GM12878 (cell line): Measurements from ENCODE around the gene ZNF574. TPM values are rescaled to one million over a fixed set of nuclear protein-coding genes. Genes with fewer than 3 reads are reported as not detected.

Experiments
- ATAC-seq: fragments of 200-7000 bp; cut with Tn5 transposase; 3 replicates; pipeline ENCODE4 v1.9.1; 2020; ENCODE audit warnings: mild to moderate bottlenecking, moderate library complexity
- BruUV-seq: library from RNA; stranded (reverse); fragments of 400-500 nt; replicated peaks from 2 replicates; lab custom pipeline; 2021; lab: Mats Ljungman, UMichigan
- CTCF ChIA-PET: fragments of 300-600 bp; sonication (Branson Sonifier 250); formaldehyde crosslinking; extraction: SDS; loops from one replicate; lab custom pipeline; 2021; ENCODE audit warnings: inconsistent platforms; lab: Yijun Ruan, JAX
- POLR2A ChIA-PET: fragments of 350-600 bp; formaldehyde crosslinking; extraction: SDS; loops from one replicate; lab custom pipeline; 2021; ENCODE audit warnings: inconsistent platforms; lab: Charles Lee
- RAD21 ChIA-PET: fragments of 300-600 bp; sonication (Branson Sonifier 250); formaldehyde crosslinking; loops from one replicate; lab custom pipeline; 2023; ENCODE audit warnings: antibody characterized with exemption; ENCODE audit not compliant: unreplicated experiment; lab: Charles Lee
- SMC1A ChIA-PET: fragments of 300-600 bp; sonication (Branson Sonifier 250); formaldehyde crosslinking; loops from one replicate; lab custom pipeline; 2023; ENCODE audit not compliant: unreplicated experiment, uncharacterized antibody; lab: Charles Lee
- DNase-seq: peaks from one replicate; pipeline ENCODE4 v3.0.0-alpha.2; 2011; ENCODE audit warnings: low read depth, low spot score
- FAIRE-seq: peaks from 3 replicates; lab custom pipeline; 2011; peaks lifted over from hg19 to GRCh38; lab: Jason Lieb, UNC
- H2AFZ ChIP-seq: 2 replicates; pipeline ENCODE4 v1.6.0; 2011; ENCODE audit warnings: low read depth, low read length, control low read depth; ENCODE audit not compliant: control insufficient read depth
- H3K27ac ChIP-seq: 2 replicates; pipeline ENCODE4 v1.5.1; 2011; ENCODE audit warnings: control low read depth; ENCODE audit not compliant: control insufficient read depth, insufficient read depth
- H3K27me3 ChIP-seq, 2 experiments: replicated peaks in 1 of 2; 2 replicates each; pipeline versions ENCODE4 v1.6.0 to v1.6.1; 2011; ENCODE audit warnings: low read length in 1 of 2; ENCODE audit not compliant: control insufficient read depth in 2 of 2, insufficient read depth in 2 of 2
- H3K36me3 ChIP-seq, 2 experiments: 2 replicates each; pipeline ENCODE4 v1.5.1; 2011; ENCODE audit warnings: low read length in 1 of 2; ENCODE audit not compliant: control insufficient read depth in 2 of 2, insufficient read depth in 2 of 2
- H3K4me1 ChIP-seq: 2 replicates; pipeline ENCODE4 v1.6.1; 2011; ENCODE audit warnings: mild to moderate bottlenecking, low read length, moderate library complexity, mixed read lengths; ENCODE audit not compliant: control insufficient read depth, insufficient read depth
- H3K4me2 ChIP-seq: 2 replicates; pipeline ENCODE4 v1.6.0; 2011; ENCODE audit warnings: control low read depth; ENCODE audit not compliant: control insufficient read depth, insufficient read depth
- H3K4me3 ChIP-seq: fragments of 200-600 bp; sonication (generic); 2 replicates; pipeline ENCODE4 v1.5.1; 2016
- H3K79me2 ChIP-seq: 2 replicates; pipeline ENCODE4 v1.6.0; 2011; ENCODE audit warnings: low read length; ENCODE audit not compliant: control insufficient read depth, insufficient read depth
- H3K9ac ChIP-seq: 2 replicates; pipeline ENCODE4 v1.8.0; 2011; ENCODE audit warnings: low read length, control low read depth, mixed read lengths; ENCODE audit not compliant: control insufficient read depth, insufficient read depth
- H3K9me3 ChIP-seq: replicated peaks from 3 replicates; pipeline ENCODE4 v1.5.1; 2011; ENCODE audit warnings: mild to moderate bottlenecking, low read length; ENCODE audit not compliant: control insufficient read depth, insufficient read depth
- H4K20me1 ChIP-seq: 2 replicates; pipeline ENCODE4 v1.6.0; 2011; ENCODE audit not compliant: control insufficient read depth, insufficient read depth
- CHD4 ChIP-seq: fragments of 200-600 bp; sonication (generic); IDR thresholded peaks from 2 replicates; pipeline ENCODE4 v1.6.1; 2016; ENCODE audit warnings: mild to moderate bottlenecking
- CREM ChIP-seq: IDR thresholded peaks from 2 replicates; pipeline ENCODE4 v1.6.1; 2014; ENCODE audit warnings: antibody characterized with exemption, low read depth
- EGR1 ChIP-seq, 2 experiments: IDR thresholded peaks; 1 replicate in 1 of 2; 2 replicates in 1 of 2; pipeline ENCODE4 v1.6.1; 2011 to 2012; ENCODE audit warnings: low read depth in 2 of 2, low read length in 2 of 2, borderline replicate concordance in 1 of 2, mild to moderate bottlenecking in 1 of 2, moderate library complexity in 1 of 2
- FOS ChIP-seq: IDR thresholded peaks from 3 replicates; pipeline ENCODE4 v1.6.1; 2011; ENCODE audit warnings: borderline replicate concordance; ENCODE audit not compliant: insufficient read length; ENCODE audit errors: extremely low read depth
- FOXK2 ChIP-seq: fragments of 450-650 bp; IDR thresholded peaks from 2 replicates; pipeline ENCODE4 v1.6.1; 2017; ENCODE audit warnings: mild to moderate bottlenecking, moderate library complexity
- NRF1 ChIP-seq: conservative IDR thresholded peaks from 2 replicates; pipeline ENCODE4 v1.6.1; 2011; ENCODE audit warnings: mild to moderate bottlenecking, low read depth, low read length, improper control_type of control experiment
- PAX5 ChIP-seq: IDR thresholded peaks from 2 replicates; pipeline ENCODE4 v1.6.1; 2011; ENCODE audit warnings: low read depth, low read length, borderline replicate concordance
- WGBS: methylation state at CpG from one replicate; pipeline ENCODE4 v1.1.6; 2016; ENCODE audit warnings: low lambda C conversion rate; ENCODE audit not compliant: insufficient replicate concordance, insufficient coverage; ENCODE audit errors: missing lambda C conversion rate; 5-methylcytosine and 5-hydroxymethylcytosine counted together
- in situ Hi-C: fragments of 300-500 bp; cut with MboI; formaldehyde crosslinking; loops from 9 replicates; pipeline ENCODE4 v1.14.3; 2018; ENCODE audit warnings: mixed read lengths
- intact Hi-C: fragments of 100-400 bp; cut with micrococcal nuclease; formaldehyde crosslinking; loops from one replicate; pipeline ENCODE4 v1.14.2; 2022; ENCODE audit not compliant: unreplicated experiment
- polyA plus RNA-seq, 11 experiments: library from polyadenylated mRNA; depleted of rRNA in 4 of 11; unstranded in 6 of 11; stranded (reverse) in 5 of 11; fragments of >200 nt; fragmentation: Nextera tagmentation in 4 of 11; fragmentation: Illumina TruSeq in 1 of 11; extraction: Ambion mirVana in 4 of 11; extraction: Trizol in 1 of 11; gene quantifications; 1 replicate in 1 of 11; 2 replicates in 10 of 11; pipeline versions ENCODE4 v1.2.1 to v1.2.3, GENCODE V29; 2011 to 2016; ENCODE audit warnings: inconsistent platforms in 2 of 11, missing spikeins in 2 of 11, low read depth in 1 of 11
- total RNA-seq, 4 experiments: library from RNA; depleted of rRNA in 3 of 4; stranded (reverse); fragments of >200 nt in 3 of 4; fragmentation: Illumina TruSeq in 1 of 4; extraction: Trizol in 1 of 4; gene quantifications; 2 replicates each; pipeline versions ENCODE4 v1.2.1 to v1.2.3, GENCODE V29; 2013 to 2021
- TF ChIP-seq, protein P1 (sequence below): fragments of 450-650 bp; formaldehyde crosslinking; IDR thresholded peaks from 2 replicates; pipeline ENCODE4 v1.4.0; 2022; ENCODE audit warnings: mild to moderate bottlenecking, moderate library complexity
- TF ChIP-seq, protein P2 (sequence below): fragments of 450-650 bp; formaldehyde crosslinking; IDR thresholded peaks from 2 replicates; pipeline ENCODE4 v1.5.0; 2022; ENCODE audit warnings: mild to moderate bottlenecking, missing genetic modification characterization
- TF ChIP-seq, protein P3 (sequence below): IDR thresholded peaks from 2 replicates; pipeline ENCODE4 v1.6.1; 2011; ENCODE audit warnings: borderline replicate concordance, low read depth, mild to moderate bottlenecking, moderate library complexity, mixed read lengths, low read length; ENCODE audit not compliant: insufficient read depth; ENCODE audit errors: extremely low read length

The ZNF574 gene
- total and polyA plus RNA-seq, 10 of the 15 experiments (the other 5 are each of a cell fraction or from before 2014, with no cell fraction given) = 0.32 to 25.6 (median 11.4) TPM

DNA sequence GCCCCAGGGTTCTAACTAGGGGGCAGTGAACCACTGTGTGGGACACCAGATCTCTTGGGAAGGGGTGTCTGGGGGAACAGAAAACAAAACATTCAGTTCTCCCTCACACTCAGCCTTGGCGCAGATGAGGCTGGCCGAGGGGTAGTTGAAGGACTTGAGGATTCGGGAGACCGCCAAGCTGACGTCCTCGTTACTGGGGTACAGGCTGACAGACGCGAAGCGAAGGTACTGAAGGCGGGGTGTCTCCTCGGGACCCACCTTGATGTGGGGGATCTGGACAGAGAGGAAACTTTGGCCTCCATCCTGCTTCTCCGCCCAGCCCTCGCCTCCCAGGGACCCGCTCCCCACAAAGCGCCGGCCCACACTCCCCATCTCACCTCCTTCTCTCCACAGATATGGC is 13.6 kb upstream of the ZNF574 start:
- ChIA-PET CTCF (interaction anchor here (0.7 kb wide), 1 partner anchor 633 kb away, joined by 3 read pairs; no protein-coding TSS in a partner anchor), SMC1A (no interaction called here), RAD21 (no interaction called here), POLR2A (no interaction called here)
- in situ Hi-C loops (no loop called here), intact Hi-C loops (no loop called here)
- H3K9me3 ChIP-seq = no peaks in the 10 kb centered on the region
- H3K4me2 ChIP-seq = no peak overlapping the region
- FAIRE-seq (no peak), DNase-seq (no peak), ATAC-seq (no peak)
- BruUV-seq = no TSS peak
- H3K9ac ChIP-seq = no peak overlapping the region
- no peak overlapping the region for H2AFZ ChIP-seq
- H3K27ac ChIP-seq = no peak overlapping the region
- TF ChIP-seq CHD4 (no peak), EGR1 (IDR thresholded peaks at IDR 0.05; ENCODE audit: borderline replicate concordance in 1 of 2, low read depth in 2 of 2, low read length in 2 of 2) (no peak), FOS (no peak), PAX5 (no peak), FOXK2 (no peak)
- no peaks in the 10 kb centered on the region for H3K79me2 ChIP-seq
- H3K4me1 ChIP-seq = no peaks in the 10 kb centered on the region
- H4K20me1 ChIP-seq = no peaks in the 10 kb centered on the region
- H3K27me3 ChIP-seq = peaks cover 4 to 5% of the 10 kb centered on the region in 2 experiments
- no peaks in the 10 kb centered on the region; a peak in 1 of 4 replicates for H3K36me3 ChIP-seq
- 70% methylated on average over 16 of the region's 16 CpGs for WGBS
- no peak overlapping the region for H3K4me3 ChIP-seq

DNA sequence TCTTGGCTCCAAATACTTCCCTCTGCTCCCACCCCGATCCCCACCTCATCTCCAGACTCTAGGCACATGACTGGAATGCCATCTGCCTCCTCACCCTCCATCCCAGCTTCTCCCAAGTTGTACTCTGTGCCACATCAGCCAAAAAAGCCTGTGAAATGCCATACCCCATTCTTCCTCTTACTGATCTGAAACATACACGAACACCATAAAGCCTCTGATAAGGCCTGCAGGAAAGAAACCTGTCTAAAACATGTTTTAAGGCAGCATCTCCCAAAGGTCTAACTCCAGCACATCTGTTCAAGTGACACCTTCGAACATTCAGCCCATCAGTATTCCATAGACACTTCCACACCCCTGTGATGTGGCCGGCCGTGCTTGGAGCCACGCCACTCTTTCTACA is 11.5 kb upstream of the ZNF574 start:
- POLR2A ChIA-PET = no interaction called here
- WGBS = 38% methylated on average over 6 of the region's 6 CpGs
- FAIRE-seq = no peak
- TF ChIP-seq, protein P1, sequence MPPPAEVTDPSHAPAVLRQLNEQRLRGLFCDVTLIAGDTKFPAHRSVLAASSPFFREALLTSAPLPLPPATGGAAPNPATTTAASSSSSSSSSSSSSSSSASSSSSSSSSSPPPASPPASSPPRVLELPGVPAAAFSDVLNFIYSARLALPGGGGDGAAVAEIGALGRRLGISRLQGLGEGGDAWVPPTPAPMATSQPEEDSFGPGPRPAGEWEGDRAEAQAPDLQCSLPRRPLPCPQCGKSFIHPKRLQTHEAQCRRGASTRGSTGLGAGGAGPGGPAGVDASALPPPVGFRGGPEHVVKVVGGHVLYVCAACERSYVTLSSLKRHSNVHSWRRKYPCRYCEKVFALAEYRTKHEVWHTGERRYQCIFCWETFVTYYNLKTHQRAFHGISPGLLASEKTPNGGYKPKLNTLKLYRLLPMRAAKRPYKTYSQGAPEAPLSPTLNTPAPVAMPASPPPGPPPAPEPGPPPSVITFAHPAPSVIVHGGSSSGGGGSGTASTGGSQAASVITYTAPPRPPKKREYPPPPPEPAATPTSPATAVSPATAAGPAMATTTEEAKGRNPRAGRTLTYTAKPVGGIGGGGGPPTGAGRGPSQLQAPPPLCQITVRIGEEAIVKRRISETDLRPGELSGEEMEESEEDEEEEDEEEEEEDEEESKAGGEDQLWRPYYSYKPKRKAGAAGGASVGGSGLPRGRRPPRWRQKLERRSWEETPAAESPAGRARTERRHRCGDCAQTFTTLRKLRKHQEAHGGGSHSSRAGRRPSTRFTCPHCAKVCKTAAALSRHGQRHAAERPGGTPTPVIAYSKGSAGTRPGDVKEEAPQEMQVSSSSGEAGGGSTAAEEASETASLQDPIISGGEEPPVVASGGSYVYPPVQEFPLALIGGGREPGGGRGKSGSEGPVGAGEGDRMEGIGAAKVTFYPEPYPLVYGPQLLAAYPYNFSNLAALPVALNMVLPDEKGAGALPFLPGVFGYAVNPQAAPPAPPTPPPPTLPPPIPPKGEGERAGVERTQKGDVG (CRISPR knock-in tag) = no peak
- TF ChIP-seq, protein P2, sequence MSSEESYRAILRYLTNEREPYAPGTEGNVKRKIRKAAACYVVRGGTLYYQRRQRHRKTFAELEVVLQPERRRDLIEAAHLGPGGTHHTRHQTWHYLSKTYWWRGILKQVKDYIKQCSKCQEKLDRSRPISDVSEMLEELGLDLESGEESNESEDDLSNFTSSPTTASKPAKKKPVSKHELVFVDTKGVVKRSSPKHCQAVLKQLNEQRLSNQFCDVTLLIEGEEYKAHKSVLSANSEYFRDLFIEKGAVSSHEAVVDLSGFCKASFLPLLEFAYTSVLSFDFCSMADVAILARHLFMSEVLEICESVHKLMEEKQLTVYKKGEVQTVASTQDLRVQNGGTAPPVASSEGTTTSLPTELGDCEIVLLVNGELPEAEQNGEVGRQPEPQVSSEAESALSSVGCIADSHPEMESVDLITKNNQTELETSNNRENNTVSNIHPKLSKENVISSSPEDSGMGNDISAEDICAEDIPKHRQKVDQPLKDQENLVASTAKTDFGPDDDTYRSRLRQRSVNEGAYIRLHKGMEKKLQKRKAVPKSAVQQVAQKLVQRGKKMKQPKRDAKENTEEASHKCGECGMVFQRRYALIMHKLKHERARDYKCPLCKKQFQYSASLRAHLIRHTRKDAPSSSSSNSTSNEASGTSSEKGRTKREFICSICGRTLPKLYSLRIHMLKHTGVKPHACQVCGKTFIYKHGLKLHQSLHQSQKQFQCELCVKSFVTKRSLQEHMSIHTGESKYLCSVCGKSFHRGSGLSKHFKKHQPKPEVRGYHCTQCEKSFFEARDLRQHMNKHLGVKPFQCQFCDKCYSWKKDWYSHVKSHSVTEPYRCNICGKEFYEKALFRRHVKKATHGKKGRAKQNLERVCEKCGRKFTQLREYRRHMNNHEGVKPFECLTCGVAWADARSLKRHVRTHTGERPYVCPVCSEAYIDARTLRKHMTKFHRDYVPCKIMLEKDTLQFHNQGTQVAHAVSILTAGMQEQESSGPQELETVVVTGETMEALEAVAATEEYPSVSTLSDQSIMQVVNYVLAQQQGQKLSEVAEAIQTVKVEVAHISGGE (CRISPR knock-in tag) = no peak
- TF ChIP-seq CREM (no peak), NRF1 (no peak)
- TF ChIP-seq, protein P3, sequence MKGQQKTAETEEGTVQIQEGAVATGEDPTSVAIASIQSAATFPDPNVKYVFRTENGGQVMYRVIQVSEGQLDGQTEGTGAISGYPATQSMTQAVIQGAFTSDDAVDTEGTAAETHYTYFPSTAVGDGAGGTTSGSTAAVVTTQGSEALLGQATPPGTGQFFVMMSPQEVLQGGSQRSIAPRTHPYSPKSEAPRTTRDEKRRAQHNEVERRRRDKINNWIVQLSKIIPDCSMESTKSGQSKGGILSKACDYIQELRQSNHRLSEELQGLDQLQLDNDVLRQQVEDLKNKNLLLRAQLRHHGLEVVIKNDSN = no peak

More for the DNA sequence above, 11.5 kb upstream of the ZNF574 start:
- Histone ChIP-seq H3K79me2 (no peaks in the 10 kb centered on the region), H3K27me3 (peaks cover 14 to 15% of the 10 kb centered on the region in 2 experiments), H3K9ac (no peak overlapping the region), H4K20me1 (no peaks in the 10 kb centered on the region), H3K4me3 (no peak overlapping the region), H3K4me1 (no peaks in the 10 kb centered on the region), H3K27ac (no peak overlapping the region), H3K36me3 (no peaks in the 10 kb centered on the region), H2AFZ (no peak overlapping the region), H3K4me2 (no peak overlapping the region), H3K9me3 (no peaks in the 10 kb centered on the region)
- in situ Hi-C loops = no loop called here
- ATAC-seq = no peak
- CTCF ChIA-PET = no interaction called here
- SMC1A ChIA-PET = no interaction called here
- intact Hi-C loops = no loop called here
- RAD21 ChIA-PET = no interaction called here
- DNase-seq = no peak
- BruUV-seq = no TSS peak
